Fibroblast of lung (primary cell): ENCODE measurements around the gene KEAP1.

Source experiments
- CTCF ChIP-seq, 2 donors: IDR thresholded peaks in 1 of 2; conservative IDR thresholded peaks in 1 of 2; 1 replicate in 1 of 2; 2 replicates in 1 of 2; pipeline ENCODE4 v1.5.1; 2011 to 2012; ENCODE audit warnings: low read length in 2 of 2, control low read depth in 1 of 2, inconsistent platforms in 1 of 2, low read depth in 1 of 2, mild to moderate bottlenecking in 1 of 2
- EZH2 ChIP-seq: IDR thresholded peaks from 2 replicates; pipeline ENCODE4 v1.5.1; 2012; ENCODE audit warnings: low read length, control low read depth, mild to moderate bottlenecking; ENCODE audit errors: missing control alignments

- TF ChIP-seq CTCF (conservative IDR thresholded peaks at IDR 0.05 in 1 of 2, IDR thresholded peaks at IDR 0.05 in 1 of 2; ENCODE audit: low read depth in 1 of 2, low read length in 2 of 2), result no peak
- no peak for TF ChIP-seq EZH2
Measured at GRCh38 chr19:10486551-10486950, 16.6 kb downstream of the KEAP1 start.
